Cardiac muscle cell (in vitro differentiated cells and primary cell): ENCODE measurements around the gene FITM2. TPM values are rescaled to one million over a fixed set of nuclear protein-coding genes. Genes with fewer than 3 reads are reported as not detected.

Experiments used
- DNase-seq, 2 donors: peaks; one replicate each; pipeline versions ENCODE4 v3.0.0 to v3.0.0-alpha.2; 2010 to 2017; ENCODE audit warnings: low read depth in 1 of 2, low spot score in 1 of 2
- H3K27ac ChIP-seq: fragments of 200-600 bp; sonication (generic); 2 replicates; pipeline ENCODE4 v1.5.1; 2016
- H3K27me3 ChIP-seq: fragments of 200-600 bp; sonication (generic); 2 replicates; pipeline ENCODE4 v1.6.0; 2016; ENCODE audit warnings: control low read depth
- H3K36me3 ChIP-seq: fragments of 200-600 bp; sonication (generic); 2 replicates; pipeline ENCODE4 v1.5.1; 2016; ENCODE audit warnings: control low read depth
- H3K4me1 ChIP-seq: fragments of 200-600 bp; sonication (generic); 2 replicates; pipeline ENCODE4 v1.8.1; 2017; ENCODE audit warnings: low read depth, mild to moderate bottlenecking, mixed run types
- H3K4me3 ChIP-seq: fragments of 200-600 bp; sonication (generic); 2 replicates; pipeline ENCODE4 v1.5.1; 2016; ENCODE audit warnings: mild to moderate bottlenecking
- H3K9me3 ChIP-seq: fragments of 200-600 bp; sonication (generic); 2 replicates; pipeline ENCODE4 v1.5.1; 2017; ENCODE audit warnings: low read depth, mild to moderate bottlenecking, control low read depth
- polyA plus RNA-seq: library from polyadenylated mRNA; unstranded; fragments of >200 nt; fragmentation: Nextera tagmentation; extraction: Ambion mirVana; gene quantifications from 2 replicates; pipeline ENCODE4 v1.2.1, GENCODE V29; 2016
- total RNA-seq: library from RNA; depleted of rRNA; stranded (reverse); fragments of >200 nt; gene quantifications from 2 replicates; pipeline ENCODE4 v1.2.3, GENCODE V29; 2016
- TF ChIP-seq, protein P1 (sequence below): IDR thresholded peaks from 2 replicates; pipeline ENCODE4 v1.5.1; 2012; ENCODE audit warnings: low read depth, mild to moderate bottlenecking, low read length

The FITM2 gene
- total and polyA plus RNA-seq, 2 experiments from 2014 or later = 11.6 to 11.9 TPM

DNA sequence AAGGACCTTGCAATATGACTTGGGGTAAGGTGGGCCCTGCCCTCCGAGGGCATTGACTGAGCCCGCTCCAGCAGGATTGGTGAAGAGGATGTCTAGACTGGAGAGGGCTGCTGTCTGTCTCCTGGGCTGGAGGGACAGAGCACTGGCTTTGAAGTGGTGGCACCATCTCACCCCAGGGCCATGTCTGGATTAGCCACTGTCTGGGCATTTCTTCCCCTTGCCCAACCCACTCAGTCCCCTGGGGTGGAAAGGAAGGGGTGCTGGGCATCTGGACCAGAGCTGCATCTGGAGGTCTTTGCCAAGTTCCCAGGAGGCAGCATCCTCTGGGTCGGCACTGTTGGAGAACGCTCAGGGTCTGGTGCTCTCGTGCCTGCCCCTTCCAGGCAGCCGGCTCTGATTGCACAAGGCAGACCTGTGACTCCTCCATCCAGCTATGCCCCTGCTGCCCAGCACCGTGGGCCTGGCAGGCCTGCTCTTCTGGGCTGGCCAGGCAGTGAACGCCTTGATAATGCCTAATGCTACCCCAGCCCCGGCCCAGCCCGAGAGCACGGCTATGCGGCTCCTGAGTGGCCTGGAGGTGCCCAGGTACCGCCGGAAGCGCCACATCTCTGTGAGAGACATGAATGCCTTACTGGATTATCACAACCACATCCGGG, 25.9 kb upstream of the FITM2 start, which contains the start of gene R3HDML:
Gene R3HDML (plus strand): TSS at position 319 of the 656 bp plus-strand sequence. CDS start 115 bp downstream, at position 434.
- H3K27ac ChIP-seq = no peak within 1 kb of the TSS
- no peaks in the 10 kb centered on the region for H3K27me3 ChIP-seq
- no peak within 1 kb of the TSS for H3K4me3 ChIP-seq

DNA sequence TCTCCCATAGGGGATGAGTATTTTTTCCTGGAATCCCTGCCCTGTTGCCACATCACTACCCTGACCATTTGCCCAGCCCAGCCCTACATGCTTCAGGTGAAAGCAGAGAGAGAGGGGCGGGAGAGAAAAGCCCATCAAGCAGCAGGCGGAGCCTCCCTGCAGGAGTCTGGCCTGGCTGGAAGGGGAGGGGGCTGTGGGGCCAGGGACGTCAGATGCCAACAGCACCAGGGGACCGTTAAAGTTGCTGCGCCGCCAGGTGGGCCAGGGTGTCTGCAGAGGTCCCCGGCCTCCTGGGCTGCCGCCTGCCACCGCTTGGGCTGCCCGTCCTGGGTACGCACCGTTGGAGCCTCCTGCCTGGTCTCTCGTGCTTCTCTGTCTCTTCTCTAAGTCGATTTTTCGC, 25.1 kb upstream of the FITM2 start:
- Histone ChIP-seq H3K4me1 (no peaks in the 10 kb centered on the region), H3K4me3 (no peak overlapping the region)
- DNase-seq = peak in 1 of 2 donors; percentile 25

More for the DNA sequence above, 25.9 kb upstream of the FITM2 start, which contains the start of gene R3HDML:
- Histone ChIP-seq H3K36me3 (no peaks in the 10 kb centered on the region), H3K9me3 (no peaks in the 10 kb centered on the region), H3K4me1 (no peaks in the 10 kb centered on the region)
- TF ChIP-seq, protein P1, sequence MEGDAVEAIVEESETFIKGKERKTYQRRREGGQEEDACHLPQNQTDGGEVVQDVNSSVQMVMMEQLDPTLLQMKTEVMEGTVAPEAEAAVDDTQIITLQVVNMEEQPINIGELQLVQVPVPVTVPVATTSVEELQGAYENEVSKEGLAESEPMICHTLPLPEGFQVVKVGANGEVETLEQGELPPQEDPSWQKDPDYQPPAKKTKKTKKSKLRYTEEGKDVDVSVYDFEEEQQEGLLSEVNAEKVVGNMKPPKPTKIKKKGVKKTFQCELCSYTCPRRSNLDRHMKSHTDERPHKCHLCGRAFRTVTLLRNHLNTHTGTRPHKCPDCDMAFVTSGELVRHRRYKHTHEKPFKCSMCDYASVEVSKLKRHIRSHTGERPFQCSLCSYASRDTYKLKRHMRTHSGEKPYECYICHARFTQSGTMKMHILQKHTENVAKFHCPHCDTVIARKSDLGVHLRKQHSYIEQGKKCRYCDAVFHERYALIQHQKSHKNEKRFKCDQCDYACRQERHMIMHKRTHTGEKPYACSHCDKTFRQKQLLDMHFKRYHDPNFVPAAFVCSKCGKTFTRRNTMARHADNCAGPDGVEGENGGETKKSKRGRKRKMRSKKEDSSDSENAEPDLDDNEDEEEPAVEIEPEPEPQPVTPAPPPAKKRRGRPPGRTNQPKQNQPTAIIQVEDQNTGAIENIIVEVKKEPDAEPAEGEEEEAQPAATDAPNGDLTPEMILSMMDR = no peak
- DNase-seq = no peak

DNA sequence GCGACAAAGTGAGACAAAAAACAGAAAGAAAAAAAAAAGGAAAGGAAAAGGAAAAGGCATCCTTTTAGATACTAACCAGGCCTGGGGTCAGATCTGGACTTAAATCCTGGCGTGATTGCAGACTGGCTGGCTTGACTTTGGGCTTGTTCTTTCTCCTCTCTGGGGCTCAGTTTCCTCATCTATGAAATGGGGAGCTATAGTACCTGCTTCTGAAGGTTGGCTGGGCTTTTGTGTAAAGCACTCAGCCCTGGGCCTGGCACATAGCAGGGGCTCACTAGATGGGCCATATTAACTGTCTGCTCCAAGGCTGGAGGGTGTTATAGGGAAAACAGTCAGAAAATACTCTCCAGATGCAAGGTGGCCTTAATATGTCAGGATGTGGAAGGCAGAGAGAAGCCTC, 24.7 kb upstream of the FITM2 start:
- no peak overlapping the region for H3K4me3 ChIP-seq
- DNase-seq = no peak
- H3K4me1 ChIP-seq = no peaks in the 10 kb centered on the region
- H3K27ac ChIP-seq = no peak overlapping the region
- H3K9me3 ChIP-seq = no peaks in the 10 kb centered on the region
- no peaks in the 10 kb centered on the region for H3K36me3 ChIP-seq
- H3K27me3 ChIP-seq = no peaks in the 10 kb centered on the region
- TF ChIP-seq, protein P1 = no peak

More for the DNA sequence above, 25.1 kb upstream of the FITM2 start:
- Histone ChIP-seq H3K27me3 (no peaks in the 10 kb centered on the region), H3K36me3 (no peaks in the 10 kb centered on the region), H3K9me3 (no peaks in the 10 kb centered on the region), H3K27ac (no peak overlapping the region)
- TF ChIP-seq, protein P1 = no peak

DNA sequence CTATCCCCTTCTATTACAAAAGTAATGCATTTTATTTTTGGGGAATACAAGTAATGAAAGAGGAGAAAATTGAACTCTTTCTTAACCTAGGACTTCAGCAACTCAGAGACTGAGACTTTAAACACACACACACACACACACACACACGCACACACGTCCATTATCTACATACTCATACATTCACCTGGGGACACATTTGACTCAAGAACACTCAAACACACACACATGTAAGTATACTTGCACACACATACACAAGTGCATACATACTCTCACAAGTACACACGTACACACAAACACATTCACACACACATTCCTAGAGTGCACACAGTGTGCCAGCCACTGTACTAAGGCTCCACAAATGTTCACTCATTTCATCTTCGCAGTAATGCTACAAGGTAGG, 23.7 kb upstream of the FITM2 start:
- H3K4me1 ChIP-seq = no peaks in the 10 kb centered on the region
- no peak overlapping the region for H3K27ac ChIP-seq
- no peak overlapping the region for H3K4me3 ChIP-seq
- no peaks in the 10 kb centered on the region for H3K36me3 ChIP-seq
- H3K27me3 ChIP-seq = no peaks in the 10 kb centered on the region
- no peak for DNase-seq
- H3K9me3 ChIP-seq = no peaks in the 10 kb centered on the region
- TF ChIP-seq, protein P1 = no peak

DNA sequence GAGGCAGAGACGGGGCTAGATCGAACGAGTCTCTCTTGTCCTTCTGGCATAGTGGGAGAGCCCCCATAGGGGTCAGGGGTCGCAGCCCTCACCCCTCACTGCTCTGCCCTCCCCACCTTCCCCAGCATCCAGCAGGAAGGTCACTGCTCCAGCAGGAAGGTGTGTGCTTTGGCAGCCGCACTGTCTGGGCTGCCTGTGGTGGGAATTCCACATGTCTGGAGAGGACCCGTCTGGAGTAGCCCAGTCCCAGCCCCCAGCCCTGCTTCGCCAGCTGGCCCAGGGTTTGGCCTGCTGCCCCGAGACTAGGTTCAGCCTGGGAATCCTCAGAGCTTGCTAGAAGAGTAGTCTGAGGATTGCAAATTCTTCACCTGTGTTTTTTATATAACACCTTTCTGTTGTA, 23.3 kb upstream of the FITM2 start:
- DNase-seq = no peak
- Histone ChIP-seq H3K36me3 (no peaks in the 10 kb centered on the region), H3K4me1 (no peaks in the 10 kb centered on the region), H3K27me3 (no peaks in the 10 kb centered on the region), H3K27ac (no peak overlapping the region), H3K4me3 (no peak overlapping the region), H3K9me3 (no peaks in the 10 kb centered on the region)
- TF ChIP-seq, protein P1 = no peak
